Measurements from ENCODE around the gene SEC16B.

DNA sequence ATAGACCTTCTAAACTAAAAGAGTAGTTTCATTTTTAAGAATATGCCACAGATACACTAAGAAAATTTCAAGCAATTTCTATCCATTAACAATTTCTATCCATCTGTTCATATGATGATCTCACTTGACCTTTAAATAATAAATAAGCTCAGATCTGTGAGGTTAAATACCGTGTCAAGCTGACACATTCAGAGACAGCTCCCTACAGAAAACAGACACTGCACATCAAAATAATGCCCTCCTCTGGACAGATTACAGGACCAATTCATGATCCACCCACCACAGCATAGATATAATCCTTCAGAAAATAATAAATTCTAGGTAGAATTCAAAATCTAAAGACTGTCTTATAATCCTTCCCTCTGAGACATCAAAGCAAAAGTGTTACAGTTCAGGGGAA, 49.4 kb upstream of the SEC16B start:
- no peak for TF ChIP-seq RAD21 (IDR thresholded peaks at IDR 0.05; ENCODE audit: low read depth)
- TF ChIP-seq CEBPB (IDR thresholded peaks at IDR 0.05) = no peak
- TF ChIP-seq EP300 (IDR thresholded peaks at IDR 0.05; ENCODE audit: borderline replicate concordance) = no peak
- no peak for TF ChIP-seq TAF1 (IDR thresholded peaks at IDR 0.05; ENCODE audit: low read depth)
- no peak for TF ChIP-seq NFIC (IDR thresholded peaks at IDR 0.05)
- no peak for TF ChIP-seq CREB1 (IDR thresholded peaks at IDR 0.05; ENCODE audit: low read depth)
- TF ChIP-seq YY1 (IDR thresholded peaks at IDR 0.05; ENCODE audit: low read depth) = no peak

Data from Ishikawa (cell line).